KMS-11 (cell line): ENCODE results near the gene ULK2.

Experiments
- H2AFZ ChIP-seq: fragments of 200-600 bp; sonication (generic); 2 replicates; pipeline ENCODE4 v1.6.1; 2016; ENCODE audit warnings: antibody characterized with exemption, mixed run types, low read depth
- H3K27ac ChIP-seq: fragments of 200-600 bp; sonication (generic); 2 replicates; pipeline ENCODE4 v1.6.1; 2016; ENCODE audit warnings: mild to moderate bottlenecking, mixed run types
- H3K27me3 ChIP-seq: fragments of 200-600 bp; sonication (generic); 2 replicates; pipeline ENCODE4 v1.6.1; 2017; ENCODE audit warnings: mild to moderate bottlenecking, low read depth, mixed run types, moderate library complexity; ENCODE audit not compliant: insufficient read depth
- H3K36me3 ChIP-seq: fragments of 200-600 bp; sonication (generic); 2 replicates; pipeline ENCODE4 v1.6.1; 2017; ENCODE audit warnings: mild to moderate bottlenecking, mixed run types; ENCODE audit not compliant: insufficient read depth
- H3K4me1 ChIP-seq: fragments of 200-600 bp; sonication (generic); 2 replicates; pipeline ENCODE4 v1.6.1; 2016; ENCODE audit warnings: mild to moderate bottlenecking, low read depth, mixed run types; ENCODE audit not compliant: poor library complexity, severe bottlenecking
- H3K4me2 ChIP-seq: fragments of 200-600 bp; sonication (generic); 2 replicates; pipeline ENCODE4 v1.7.0; 2016; ENCODE audit warnings: mild to moderate bottlenecking, mixed run types
- H3K4me3 ChIP-seq: fragments of 200-600 bp; sonication (generic); IDR thresholded peaks from 2 replicates; pipeline ENCODE4 v1.6.1; 2017; ENCODE audit warnings: low read depth, low read length, mixed read lengths; ENCODE audit not compliant: insufficient read depth
- H3K79me2 ChIP-seq: fragments of 200-600 bp; sonication (generic); 2 replicates; pipeline ENCODE4 v1.6.1; 2016; ENCODE audit warnings: low read depth, mixed run types; ENCODE audit not compliant: insufficient read depth
- H3K9ac ChIP-seq: fragments of 200-600 bp; sonication (generic); 2 replicates; pipeline ENCODE4 v1.6.1; 2016; ENCODE audit warnings: mild to moderate bottlenecking, mixed run types
- H4K20me1 ChIP-seq: fragments of 200-600 bp; sonication (generic); 2 replicates; pipeline ENCODE4 v1.6.1; 2016; ENCODE audit warnings: mild to moderate bottlenecking, mixed run types; ENCODE audit not compliant: insufficient read depth
- CTCF ChIP-seq: fragments of 200-600 bp; sonication (generic); conservative IDR thresholded peaks from 2 replicates; pipeline ENCODE4 v1.6.1; 2017; ENCODE audit warnings: low read depth, mild to moderate bottlenecking, antibody characterized with exemption, low read length, moderate library complexity, mixed read lengths

Gene ULK2

GRCh38 chr17:19756546-19756945 is 111.2 kb downstream of the ULK2 start:
- Histone ChIP-seq H3K4me2 (no peak overlapping the region), H3K27me3 (no peaks in the 10 kb centered on the region), H3K9ac (no peak overlapping the region), H2AFZ (no peak overlapping the region), H3K4me3 (no peak overlapping the region), H3K27ac (no peak overlapping the region), H3K4me1 (no peaks in the 10 kb centered on the region), H3K79me2 (no peaks in the 10 kb centered on the region), H4K20me1 (no peaks in the 10 kb centered on the region), H3K36me3 (no peaks in the 10 kb centered on the region)
- TF ChIP-seq CTCF = no peak

- Histone ChIP-seq H4K20me1 (no peaks in the 10 kb centered on the region), H3K4me2 (no peak overlapping the region), H3K4me3 (no peak overlapping the region), H3K9ac (no peak overlapping the region), H2AFZ (no peak overlapping the region), H3K36me3 (no peaks in the 10 kb centered on the region), H3K27me3 (no peaks in the 10 kb centered on the region), H3K79me2 (no peaks in the 10 kb centered on the region), H3K4me1 (no peaks in the 10 kb centered on the region), H3K27ac (no peak overlapping the region)
- TF ChIP-seq CTCF = no peak
Observed at GRCh38 chr17:19755821-19756510, 111.8 kb downstream of the ULK2 start.

- TF ChIP-seq CTCF = no peak
- no peak overlapping the region for H3K4me2 ChIP-seq
- no peak overlapping the region for H3K9ac ChIP-seq
- H3K27me3 ChIP-seq = no peaks in the 10 kb centered on the region
- H3K4me1 ChIP-seq = no peaks in the 10 kb centered on the region
- no peaks in the 10 kb centered on the region for H4K20me1 ChIP-seq
- H2AFZ ChIP-seq = no peak overlapping the region
- H3K79me2 ChIP-seq = no peaks in the 10 kb centered on the region
- no peak overlapping the region for H3K4me3 ChIP-seq
- no peaks in the 10 kb centered on the region for H3K36me3 ChIP-seq
- no peak overlapping the region for H3K27ac ChIP-seq
Observed at GRCh38 chr17:19755392-19755791, 112.3 kb downstream of the ULK2 start.

- H3K4me3 ChIP-seq = no peak overlapping the region
- no peaks in the 10 kb centered on the region for H4K20me1 ChIP-seq
- no peak overlapping the region for H3K27ac ChIP-seq
- TF ChIP-seq CTCF = no peak
- H2AFZ ChIP-seq = no peak overlapping the region
- H3K9ac ChIP-seq = no peak overlapping the region
- no peaks in the 10 kb centered on the region for H3K79me2 ChIP-seq
- H3K4me1 ChIP-seq = no peaks in the 10 kb centered on the region
- H3K4me2 ChIP-seq = no peak overlapping the region
- no peaks in the 10 kb centered on the region for H3K36me3 ChIP-seq
- H3K27me3 ChIP-seq = no peaks in the 10 kb centered on the region
Observed at GRCh38 chr17:19753661-19754463, 113.9 kb downstream of the ULK2 start.
